ENCODE data around the gene BRAF.

BRAF gene

GRCh38 chr7:140857048-140857447, 67.7 kb downstream of the BRAF start:
- H3K4me1 ChIP-seq (ENCODE audit: control insufficient read depth, insufficient read depth, low read length): peaks cover 6% of the 10 kb centered on the region; the same call in 1 of the 2 replicates
- H3K4me3 ChIP-seq (ENCODE audit: low read depth, low read length): no peak overlapping the region
- H3K36me3 ChIP-seq (ENCODE audit: control insufficient read depth in 2 of 2, insufficient read depth in 1 of 2, low read length in 2 of 2): no peaks in the 10 kb centered on the region
- ChIA-PET POLR2A (no interaction called here), CTCF (no interaction called here)
- H3K27ac ChIP-seq (ENCODE audit: extremely low read depth, low read depth, low read length): no peak overlapping the region
- no peaks in the 10 kb centered on the region for H3K9me3 ChIP-seq (ENCODE audit: control insufficient read depth, insufficient read depth, low read depth, low read length)
- TF ChIP-seq ZIC2 (tag by site-specific recombination; IDR thresholded peaks at IDR 0.05) (no peak), PRDM6 (tag by site-specific recombination; IDR thresholded peaks at IDR 0.05) (0 out of 2 replicates have a peak, but pooled peaks have one; percentile 13), ZFP41 (tag by site-specific recombination; IDR thresholded peaks at IDR 0.05; ENCODE audit: borderline replicate concordance) (no peak), SP7 (tag by site-specific recombination; IDR thresholded peaks at IDR 0.05) (no peak), ZNF280D (tag by site-specific recombination; IDR thresholded peaks at IDR 0.05) (no peak)
- TF ChIP-seq, protein P1, sequence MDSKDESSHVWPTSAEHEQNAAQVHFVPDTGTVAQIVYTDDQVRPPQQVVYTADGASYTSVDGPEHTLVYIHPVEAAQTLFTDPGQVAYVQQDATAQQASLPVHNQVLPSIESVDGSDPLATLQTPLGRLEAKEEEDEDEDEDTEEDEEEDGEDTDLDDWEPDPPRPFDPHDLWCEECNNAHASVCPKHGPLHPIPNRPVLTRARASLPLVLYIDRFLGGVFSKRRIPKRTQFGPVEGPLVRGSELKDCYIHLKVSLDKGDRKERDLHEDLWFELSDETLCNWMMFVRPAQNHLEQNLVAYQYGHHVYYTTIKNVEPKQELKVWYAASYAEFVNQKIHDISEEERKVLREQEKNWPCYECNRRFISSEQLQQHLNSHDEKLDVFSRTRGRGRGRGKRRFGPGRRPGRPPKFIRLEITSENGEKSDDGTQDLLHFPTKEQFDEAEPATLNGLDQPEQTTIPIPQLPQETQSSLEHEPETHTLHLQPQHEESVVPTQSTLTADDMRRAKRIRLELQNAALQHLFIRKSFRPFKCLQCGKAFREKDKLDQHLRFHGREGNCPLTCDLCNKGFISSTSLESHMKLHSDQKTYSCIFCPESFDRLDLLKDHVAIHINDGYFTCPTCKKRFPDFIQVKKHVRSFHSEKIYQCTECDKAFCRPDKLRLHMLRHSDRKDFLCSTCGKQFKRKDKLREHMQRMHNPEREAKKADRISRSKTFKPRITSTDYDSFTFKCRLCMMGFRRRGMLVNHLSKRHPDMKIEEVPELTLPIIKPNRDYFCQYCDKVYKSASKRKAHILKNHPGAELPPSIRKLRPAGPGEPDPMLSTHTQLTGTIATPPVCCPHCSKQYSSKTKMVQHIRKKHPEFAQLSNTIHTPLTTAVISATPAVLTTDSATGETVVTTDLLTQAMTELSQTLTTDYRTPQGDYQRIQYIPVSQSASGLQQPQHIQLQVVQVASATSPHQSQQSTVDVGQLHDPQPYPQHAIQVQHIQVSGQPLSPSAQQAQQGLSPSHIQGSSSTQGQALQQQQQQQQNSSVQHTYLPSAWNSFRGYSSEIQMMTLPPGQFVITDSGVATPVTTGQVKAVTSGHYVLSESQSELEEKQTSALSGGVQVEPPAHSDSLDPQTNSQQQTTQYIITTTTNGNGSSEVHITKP (tag by site-specific recombination; IDR thresholded peaks at IDR 0.05): no peak

DNA sequence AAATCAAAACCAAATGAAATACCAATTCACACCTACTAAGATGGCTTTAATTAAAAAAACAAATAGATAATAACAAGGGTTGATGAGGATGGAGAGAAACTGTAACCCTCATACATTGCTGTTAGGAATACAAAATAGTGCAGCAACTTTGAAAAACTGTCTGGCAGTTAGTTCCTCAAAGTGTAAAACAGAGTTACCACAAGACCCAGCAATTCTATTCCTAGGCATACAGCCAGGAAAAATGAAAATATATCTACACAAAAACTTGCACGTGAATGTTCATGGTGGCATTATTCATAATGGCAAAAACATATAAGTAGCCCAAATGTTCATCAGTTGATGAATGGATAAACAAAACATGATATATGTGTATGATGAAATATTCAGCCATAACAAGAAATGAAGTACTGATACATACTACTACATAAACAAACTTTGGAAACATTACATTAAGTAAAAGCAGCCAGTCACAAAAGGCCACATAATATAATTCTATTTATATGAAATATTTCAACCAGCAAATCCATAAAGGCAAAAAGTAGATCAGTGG, 83.5 kb downstream of the BRAF start:
- ChIA-PET POLR2A (no interaction called here), CTCF (no interaction called here)
- Histone ChIP-seq H3K27ac (ENCODE audit: extremely low read depth, low read depth, low read length) (no peak overlapping the region), H3K4me3 (ENCODE audit: low read depth, low read length) (no peak overlapping the region), H3K4me1 (ENCODE audit: control insufficient read depth, insufficient read depth, low read length) (no peaks in the 10 kb centered on the region), H3K36me3 (ENCODE audit: control insufficient read depth in 2 of 2, insufficient read depth in 1 of 2, low read length in 2 of 2) (peaks cover 0 to 8% of the 10 kb centered on the region in 2 experiments; a peak in 1 of 3 replicates), H3K9me3 (ENCODE audit: control insufficient read depth, insufficient read depth, low read depth, low read length) (no peaks in the 10 kb centered on the region)
- TF ChIP-seq ZNF513 (tag by site-specific recombination; IDR thresholded peaks at IDR 0.05) (no peak), ZNF10 (tag by site-specific recombination; IDR thresholded peaks at IDR 0.05) (0 out of 2 replicates have a peak, but pooled peaks have one; percentile 15), ZBTB1 (tag by site-specific recombination; IDR thresholded peaks at IDR 0.05) (no peak), ZNF596 (tag by site-specific recombination; IDR thresholded peaks at IDR 0.05) (no peak), GLI2 (tag by site-specific recombination; IDR thresholded peaks at IDR 0.05; ENCODE audit: borderline replicate concordance, low read depth) (no peak), ZNF391 (tag by site-specific recombination; IDR thresholded peaks at IDR 0.05; ENCODE audit: borderline replicate concordance, low read depth) (no peak), ZSCAN30 (tag by site-specific recombination; IDR thresholded peaks at IDR 0.05) (no peak), PRDM6 (tag by site-specific recombination; IDR thresholded peaks at IDR 0.05) (no peak)

Data from HEK293 (cell line).